Stimulated activated CD8-positive, alpha-beta memory T cell treated with anti-CD3 and anti-CD28 coated beads, Interleukin-12 subunit alpha, Interleukin-12 subunit beta, amount 100 ng/mL, for 24 hours (primary cell): Measurements from ENCODE around the gene EPB42.

Source experiments
- DNase-seq: peaks from one replicate; pipeline ENCODE4 v3.0.0-alpha.2; 2020; ENCODE audit errors: extremely low read depth

The EPB42 gene

DNA sequence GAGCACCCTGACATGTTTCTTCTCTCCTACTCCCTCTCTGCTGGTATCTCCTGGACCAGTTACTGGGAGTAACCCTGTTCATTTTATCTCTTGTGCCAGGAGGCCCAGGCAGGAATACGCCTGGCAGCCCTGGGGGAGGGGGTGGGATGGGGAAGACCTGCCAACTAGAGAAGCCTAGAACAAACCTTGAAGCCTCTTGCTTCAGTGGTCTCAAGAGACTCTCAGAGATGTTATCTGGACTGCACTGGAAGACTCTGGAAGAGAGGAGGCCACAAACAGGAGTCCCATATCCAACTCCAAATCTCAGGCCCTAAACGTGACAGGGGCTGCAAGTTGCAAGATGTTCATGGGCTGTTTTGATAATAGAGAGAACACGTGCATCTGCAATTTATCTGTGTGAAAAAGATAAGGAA lies at the start of gene EPB42:
Gene EPB42 (minus strand): TSS at position 28 of the 413 bp plus-strand sequence. CDS start 193 bp downstream, outside the sequence.
- DNase-seq, result no peak

DNA sequence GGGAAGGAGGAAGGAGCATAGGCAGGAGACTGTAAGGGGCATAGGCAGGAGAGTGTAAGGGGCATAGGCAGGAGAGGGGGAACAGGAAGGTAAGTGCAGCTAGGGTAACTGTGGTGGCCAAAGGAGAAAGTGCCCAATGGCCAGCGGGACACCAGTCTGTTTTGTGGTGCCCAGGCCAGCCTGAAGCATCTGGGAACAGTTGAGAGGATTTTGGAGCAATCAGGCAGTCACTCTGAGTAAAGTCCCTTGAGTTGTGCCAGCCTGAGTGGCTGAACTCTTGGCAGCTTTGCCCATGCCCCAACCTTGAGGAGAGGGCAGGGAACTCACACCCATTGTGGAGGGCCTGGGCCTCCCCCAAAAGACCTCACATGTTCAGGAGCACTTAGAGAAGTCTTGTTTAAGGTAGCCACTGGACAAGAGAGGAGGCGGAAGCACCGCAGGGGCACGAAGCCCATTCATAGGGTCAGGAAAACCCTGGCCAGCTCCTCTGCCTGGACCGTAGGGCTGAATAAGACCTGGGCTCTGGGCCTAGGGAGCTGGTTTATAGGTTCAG lies 49.4 kb upstream of the EPB42 start:
- DNase-seq, result no peak

DNA sequence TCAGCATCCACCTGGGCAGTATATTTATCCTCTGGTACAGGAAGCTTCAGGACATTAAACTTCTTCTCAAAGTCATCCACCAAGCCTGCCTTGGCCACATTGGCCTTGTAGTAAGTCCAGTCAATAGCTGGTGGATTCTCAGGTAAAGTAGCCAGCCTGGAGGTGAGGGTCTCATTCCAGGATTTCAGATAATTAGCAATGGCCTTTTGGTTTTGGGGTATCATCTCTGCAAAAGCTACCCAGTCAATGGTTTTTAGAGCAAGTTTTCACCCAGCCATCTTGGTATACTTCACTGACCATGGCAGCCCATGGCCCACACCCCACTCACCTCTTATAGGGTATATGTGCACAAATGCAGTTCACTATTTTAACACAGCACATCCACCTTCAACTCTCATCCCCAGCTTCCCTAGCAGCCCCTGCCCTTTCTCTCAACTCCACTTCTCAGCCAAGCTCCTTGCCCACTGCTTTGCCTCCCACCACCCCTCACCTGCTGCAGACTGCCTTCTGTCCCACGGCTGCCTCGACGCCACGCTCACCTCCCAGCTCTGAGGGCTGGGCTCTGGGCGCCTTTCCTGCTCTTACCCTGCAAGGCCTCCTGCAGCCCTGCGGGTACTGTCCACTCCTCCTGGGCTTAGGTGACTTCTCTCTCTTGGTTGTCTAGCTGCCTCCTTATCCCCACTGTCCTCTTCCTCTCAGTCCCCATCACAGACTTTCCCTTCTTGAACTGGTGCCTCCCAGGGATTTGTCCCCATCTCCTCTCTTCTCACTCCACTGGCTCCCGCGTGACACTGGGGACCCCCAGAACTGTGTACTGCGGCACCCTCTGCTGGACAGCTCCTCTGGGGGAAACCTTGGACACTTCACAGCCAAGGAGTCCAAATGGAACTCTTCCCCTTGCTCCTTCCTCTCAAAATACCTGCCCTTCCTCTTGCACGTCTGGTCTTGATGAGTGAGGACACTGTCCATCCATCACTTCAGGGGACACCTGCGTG lies 47.6 kb upstream of the EPB42 start:
- DNase-seq, result no peak

DNA sequence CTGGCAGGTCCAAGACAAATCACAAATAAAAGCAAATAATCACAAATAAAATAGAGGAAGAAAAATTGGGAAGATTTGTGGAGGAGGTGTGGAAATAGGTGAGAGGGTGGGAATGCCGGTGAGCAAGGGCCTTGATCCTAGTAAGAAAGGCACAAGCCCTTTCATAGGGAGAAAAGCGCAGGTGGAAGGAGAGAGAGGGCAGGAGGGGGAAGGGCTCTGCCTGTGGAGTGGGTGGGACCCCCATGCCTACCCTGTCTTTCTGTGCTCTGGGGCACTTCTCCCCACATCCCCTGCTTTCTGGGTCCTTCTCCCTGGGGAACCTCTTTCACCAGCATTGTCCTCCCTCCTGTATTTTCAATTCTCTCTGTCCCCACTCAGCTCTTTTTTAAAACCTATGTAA lies 46.6 kb upstream of the EPB42 start:
- no peak for DNase-seq

DNA sequence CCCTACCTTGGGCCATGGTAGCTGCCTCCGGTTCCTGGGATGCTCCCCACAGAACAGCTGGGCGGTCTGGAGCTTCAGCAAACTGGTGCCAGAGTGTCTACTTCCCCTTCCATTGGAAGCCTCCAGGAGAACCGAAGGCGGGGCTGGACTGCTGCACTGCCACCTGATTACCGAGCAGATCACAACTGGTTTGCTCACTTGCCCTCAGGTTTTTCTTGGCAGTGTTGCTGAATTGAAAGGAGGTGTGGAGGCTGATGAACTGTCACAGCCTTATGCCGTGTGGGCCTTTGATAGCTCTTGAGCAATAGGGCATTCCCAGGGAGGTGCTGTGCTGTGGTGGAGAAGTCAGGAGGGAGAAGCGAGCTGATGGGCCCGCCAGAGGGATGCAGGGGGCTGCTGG lies 46.0 kb upstream of the EPB42 start, which contains the start of gene TGM5:
Gene TGM5 (minus strand): TSS at position 95 of the 400 bp plus-strand sequence. CDS start 79 bp downstream, at position 16.
- no peak for DNase-seq

DNA sequence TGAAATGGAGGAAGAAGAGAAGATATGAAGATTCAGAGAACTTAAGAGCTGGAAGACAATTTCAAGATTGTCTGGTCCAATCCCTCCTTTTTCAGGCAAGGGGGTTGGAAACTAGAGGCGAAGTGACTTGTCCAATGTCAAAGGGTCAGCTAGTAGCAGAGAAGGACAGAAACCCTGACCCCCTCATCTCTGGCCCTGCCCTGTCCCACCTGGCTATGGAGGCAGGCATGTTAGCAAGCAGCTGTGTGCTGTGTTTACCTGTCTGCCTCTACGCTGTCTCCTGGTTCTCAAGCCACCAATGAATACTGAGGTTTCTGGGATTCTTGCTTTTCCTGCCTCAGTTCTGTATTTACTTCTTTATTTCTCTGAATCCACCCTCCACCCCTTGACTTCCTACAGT lies 45.6 kb upstream of the EPB42 start:
- no peak for DNase-seq

DNA sequence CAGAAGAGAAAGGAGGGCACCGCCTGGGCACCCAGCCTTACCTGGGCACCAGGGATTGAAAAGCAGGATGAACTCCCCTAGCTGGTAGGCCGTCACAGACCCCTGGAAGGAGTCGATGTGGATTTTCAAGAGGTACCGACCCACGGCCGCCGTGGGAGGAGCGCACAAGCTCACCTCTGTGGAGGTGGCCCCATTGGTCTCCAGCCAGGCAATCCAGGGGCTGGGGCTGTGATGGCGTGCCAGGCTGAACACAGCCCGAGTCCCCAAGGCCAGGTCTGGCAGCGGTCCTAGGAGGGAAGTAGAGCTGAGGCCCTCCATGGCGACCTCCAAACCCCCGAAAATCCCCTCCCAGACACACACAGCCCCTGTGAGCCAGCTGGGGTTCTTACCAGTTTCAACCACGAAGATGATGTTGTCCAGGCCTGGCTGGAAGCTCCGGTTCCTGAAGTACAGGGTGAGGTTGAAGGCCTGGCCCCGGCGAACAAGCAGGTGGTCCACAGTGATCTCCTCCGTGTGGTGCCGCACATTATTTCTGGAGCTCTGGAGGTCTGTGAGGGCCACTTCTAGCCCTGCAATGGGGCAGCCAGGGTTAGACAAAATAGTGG lies 39.3 kb upstream of the EPB42 start:
- no peak for DNase-seq

DNA sequence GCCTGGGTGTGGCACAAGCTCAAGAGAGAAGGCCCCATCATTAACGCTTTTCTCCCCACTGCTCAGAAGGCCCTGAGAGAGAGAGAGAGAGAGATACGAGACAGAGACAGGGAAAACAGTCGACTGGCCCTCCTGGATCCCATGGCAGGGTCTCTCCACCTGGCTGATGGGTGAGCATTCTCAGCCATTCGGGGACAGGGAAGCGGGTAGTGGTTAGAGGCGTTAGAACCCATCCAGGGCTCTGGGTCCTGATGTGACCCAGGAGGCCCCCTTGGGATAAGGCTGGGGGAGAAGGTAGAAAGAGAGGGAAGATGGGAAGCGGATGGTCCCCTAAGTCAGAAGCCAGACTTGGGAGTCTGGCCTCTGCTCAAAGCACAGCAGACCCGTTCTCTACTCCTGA lies 38.0 kb upstream of the EPB42 start:
- no peak for DNase-seq

DNA sequence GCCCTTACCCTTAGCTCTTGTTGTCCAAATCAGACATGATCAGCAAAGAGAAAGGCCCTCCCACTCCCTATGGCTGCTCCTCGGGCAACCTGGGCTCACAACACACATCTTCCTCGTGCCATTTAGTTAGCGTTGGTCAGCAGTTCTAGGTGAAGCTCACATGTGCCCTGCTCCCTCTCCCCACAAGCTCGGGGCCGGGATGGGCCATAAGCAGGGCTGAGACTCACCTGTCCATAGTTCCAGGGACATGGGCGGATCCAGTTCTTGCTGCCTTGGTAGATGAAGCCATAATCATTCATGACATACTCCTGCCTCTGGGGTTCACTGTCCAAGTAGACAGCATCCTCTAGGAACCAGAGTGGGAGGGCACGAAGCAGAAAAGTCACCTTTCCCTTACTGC lies 35.5 kb upstream of the EPB42 start:
- DNase-seq, result no peak

DNA sequence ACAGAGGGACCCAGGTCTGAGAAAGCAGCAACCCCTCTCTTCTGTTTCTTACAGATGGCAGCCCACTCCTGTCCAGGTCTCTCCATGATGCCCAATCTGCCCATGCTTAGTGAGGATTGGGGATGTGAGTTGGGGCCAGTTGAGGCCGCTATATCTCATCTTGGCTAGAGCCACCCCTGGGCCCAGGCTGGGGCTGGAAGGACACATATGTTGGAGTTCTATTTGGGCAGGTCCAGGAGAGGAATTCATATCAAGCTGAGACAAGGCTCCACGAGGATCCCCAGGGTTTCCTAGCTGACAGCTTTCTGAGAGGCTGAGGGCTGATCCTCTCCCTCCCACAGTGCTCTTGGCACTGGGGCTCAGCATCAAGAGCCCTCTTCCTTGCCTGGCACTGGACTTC lies 34.6 kb upstream of the EPB42 start:
- no peak for DNase-seq

DNA sequence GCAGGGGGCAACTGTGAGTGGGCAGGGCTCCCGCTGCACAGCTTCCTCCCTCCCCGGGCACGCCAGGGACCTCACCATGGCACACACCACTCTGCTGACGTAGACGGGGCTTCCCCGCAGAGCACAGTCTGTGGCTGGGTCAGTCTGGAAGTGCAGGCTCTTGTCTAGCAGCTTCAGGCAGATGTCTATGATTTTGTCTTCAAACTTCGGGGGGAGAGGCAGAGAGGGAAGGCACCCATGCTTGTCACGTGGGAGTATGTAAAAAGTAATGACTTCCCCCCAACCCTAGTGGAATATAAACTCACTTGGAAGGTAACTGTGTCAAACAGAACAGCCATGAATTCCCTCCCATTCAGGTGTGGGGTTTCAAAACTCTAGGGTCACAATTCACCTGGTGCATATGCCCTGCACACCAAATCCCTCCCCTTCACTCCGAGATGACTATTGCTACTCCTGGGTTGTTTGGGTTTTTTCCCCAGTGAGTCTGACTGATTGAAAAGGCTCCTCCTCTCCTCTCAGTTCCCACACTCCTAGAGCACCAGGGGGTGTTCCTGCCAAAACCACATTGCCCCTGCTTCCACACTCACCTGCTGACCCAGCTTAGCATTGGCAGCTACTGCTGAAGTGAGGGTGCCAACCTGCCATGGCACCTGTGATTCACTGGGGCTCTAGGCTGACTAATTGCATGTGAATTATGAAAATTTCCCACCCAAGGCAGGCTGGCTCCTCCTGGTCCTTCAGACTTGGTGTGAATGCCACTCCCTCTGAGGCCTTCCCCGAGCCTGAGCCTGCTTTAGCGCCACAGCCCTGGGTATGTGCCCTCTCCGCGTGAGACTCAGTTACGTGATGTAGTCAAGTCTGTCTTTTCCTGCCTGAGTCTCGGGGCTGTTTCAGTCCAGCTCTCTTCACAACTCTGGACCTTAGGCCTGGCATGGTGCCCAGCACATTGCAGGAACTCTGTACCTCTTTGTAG lies 32.9 kb upstream of the EPB42 start:
- DNase-seq, result no peak

DNA sequence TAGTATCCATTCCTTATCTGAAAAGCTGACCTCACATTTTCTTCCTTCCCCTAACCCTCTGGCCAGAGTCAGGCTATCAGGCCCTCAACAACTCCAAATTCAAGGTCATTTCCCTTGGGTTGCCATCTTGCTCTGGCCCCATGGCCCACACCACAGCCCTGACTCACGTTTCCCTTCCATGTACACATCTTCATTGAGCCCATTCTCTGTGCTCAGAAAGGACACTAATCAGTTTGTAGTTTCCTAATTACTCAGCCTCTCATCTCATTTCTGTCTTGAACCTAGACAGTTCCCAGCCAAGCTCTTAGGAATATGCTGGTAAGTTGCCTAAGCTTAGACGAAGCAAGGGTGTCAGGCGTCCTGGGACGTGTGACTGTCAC lies 31.0 kb upstream of the EPB42 start:
- no peak for DNase-seq

DNA sequence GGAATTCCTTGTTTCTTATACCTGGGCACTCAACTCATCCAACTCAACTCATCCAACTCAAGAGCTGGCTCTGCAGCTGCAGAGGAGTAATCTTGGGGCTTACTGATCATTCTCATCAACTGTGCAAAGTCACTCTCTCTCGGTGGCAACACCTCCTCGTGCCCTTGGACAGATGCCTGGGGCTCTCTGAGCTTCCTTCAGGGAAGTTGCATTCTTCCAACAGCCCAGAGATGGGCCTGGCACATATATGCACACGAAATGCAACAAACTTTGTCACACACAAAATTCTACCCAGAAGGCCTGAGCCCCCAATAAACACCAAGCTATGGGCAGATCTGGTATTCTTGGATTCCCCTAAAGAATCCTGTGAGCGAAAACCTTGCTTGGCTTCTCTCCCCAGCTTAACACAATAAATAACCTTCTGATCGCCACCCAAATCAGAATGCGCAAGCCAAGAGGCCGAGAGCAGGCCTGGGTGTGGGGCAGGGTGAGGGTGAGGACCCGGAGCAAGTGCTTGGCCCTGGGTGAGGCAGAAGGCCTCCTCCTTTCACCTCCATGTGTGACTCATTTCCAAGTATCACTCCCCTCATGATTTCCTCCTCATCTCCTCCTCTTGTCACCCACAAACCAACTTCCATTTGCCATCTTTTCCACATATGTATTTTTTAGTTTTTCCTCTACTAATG lies 30.5 kb upstream of the EPB42 start:
- no peak for DNase-seq

DNA sequence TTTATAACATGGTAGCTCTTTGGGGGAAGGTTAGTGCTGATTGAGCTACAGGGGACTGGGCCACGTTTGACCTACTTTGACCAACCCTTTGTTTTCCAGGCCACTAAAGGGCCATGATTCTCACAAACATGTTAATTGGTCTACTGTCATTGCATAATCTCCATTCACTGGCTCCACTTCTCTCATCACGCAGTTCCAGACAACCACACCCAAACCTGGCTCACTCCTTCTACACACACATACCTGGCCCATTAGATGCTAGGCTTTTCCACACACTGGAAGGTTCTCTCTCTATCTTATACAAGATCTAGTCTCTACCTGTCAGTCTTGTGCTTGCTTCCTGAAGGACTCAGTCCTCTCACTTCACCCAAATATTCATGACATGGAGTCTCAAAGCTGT lies 30.0 kb upstream of the EPB42 start:
- DNase-seq, result no peak

DNA sequence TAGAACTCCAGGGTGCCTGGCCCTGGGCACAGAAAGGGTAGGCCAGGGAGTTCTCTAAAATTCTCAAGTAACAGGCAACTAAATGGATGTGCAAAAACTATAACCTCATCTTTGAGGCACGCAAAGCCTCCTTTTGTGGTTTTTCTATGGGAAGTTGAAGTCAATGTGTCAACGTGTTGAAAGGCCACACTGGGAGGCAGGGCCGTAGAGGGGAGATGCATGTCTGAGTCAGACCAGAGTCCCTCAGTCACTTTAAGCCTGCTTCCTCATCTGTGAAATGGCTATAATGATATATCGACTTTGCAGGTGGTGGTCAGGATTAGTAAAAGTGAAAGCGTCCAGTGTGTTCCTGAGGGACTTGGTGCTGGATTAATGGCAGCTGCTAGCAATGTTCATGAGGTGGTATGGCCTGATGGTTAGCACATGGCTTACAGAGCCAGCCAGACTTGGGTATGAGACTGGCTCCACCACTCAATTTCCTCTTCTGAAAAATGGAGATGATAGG lies 28.9 kb upstream of the EPB42 start:
- DNase-seq, result no peak

DNA sequence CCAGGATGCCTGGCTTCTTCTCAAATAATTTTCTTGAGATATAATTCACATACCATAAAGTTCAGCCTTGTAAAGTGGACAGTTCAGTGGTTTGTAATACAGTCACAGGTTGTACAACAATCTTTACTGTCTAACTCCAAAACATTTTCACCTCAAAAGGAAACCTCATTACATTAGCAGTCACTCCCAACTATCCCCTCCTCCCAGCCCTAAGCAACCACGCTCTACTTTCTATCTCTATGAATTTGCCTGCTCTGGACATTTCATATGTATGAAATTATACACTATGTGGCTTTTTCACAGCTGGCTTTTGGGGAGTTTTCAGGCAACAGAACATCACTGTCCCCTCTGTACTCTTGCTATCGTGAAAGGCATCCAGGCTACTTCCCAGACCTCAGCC lies 28.4 kb upstream of the EPB42 start:
- no peak for DNase-seq

DNA sequence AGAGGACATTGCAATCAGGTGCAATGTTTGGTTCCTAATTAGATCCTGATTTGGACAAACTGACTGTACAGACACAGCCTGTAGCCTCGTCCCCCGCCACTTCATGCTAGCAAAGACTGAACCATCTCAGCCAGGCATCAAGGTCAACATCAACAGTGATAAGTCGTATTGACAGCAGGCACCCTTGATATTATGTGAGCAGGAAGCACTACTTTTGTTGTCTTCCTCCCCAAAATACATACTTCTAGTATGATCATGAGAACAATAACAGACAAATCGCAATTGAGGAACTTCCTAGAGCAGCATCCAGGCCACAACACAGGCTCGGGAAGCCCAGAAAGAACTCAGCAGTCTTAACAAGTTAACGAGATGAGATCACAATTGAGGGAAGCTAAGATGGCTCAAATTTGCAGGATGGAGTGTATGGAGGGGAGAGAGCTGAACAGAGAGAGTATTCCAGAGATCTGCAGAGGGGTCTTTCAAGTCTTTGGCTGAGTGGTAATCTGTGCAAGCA lies 25.5 kb upstream of the EPB42 start:
- no peak for DNase-seq

DNA sequence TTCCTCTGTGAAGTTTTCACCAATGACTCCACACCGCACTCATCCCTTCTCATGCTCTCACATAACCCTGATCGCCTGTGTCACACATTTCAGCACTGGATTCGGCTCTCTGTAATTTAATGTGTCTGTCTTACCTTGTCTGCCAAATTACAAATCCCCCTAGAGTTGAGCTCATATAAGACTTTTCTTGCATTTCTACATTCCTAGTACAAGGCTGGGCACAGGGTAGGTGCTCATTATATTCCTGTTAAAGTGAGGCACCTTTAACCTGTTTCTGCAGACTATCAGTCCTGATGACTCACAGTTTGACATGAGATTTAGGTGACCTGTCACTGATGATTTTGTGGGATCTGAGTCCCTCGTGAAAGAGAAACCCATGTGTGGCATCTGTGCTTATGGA lies 23.3 kb upstream of the EPB42 start:
- no peak for DNase-seq

DNA sequence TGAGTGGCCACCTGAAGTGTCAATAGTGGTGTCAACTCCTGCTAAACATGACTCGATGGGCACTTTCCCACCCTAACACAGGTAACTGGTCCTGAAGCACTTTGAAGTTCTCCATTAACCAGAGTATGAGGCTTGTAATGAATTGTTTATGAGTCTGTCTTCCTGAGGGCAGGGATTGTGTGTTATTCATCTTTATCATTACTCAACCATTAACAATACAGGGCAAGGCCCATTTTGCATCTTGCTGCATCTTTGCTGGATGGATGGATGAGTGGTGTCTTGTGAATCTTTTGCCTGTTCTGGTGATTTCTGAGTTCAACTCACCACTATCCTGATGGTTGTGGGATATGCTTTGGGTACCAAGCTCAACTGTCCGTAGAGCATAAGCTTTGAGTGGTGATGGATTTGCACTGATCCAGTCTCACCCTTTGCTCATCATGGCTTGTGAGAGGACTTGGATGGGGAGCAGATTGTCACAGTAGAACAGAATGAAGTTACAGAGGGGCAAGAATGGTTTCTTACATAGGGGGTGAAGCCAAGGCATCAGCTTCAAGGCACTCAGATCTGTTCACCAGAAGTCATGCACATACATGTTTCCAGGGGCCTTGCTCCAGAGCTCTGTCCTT lies 22.3 kb upstream of the EPB42 start:
- DNase-seq, result no peak

DNA sequence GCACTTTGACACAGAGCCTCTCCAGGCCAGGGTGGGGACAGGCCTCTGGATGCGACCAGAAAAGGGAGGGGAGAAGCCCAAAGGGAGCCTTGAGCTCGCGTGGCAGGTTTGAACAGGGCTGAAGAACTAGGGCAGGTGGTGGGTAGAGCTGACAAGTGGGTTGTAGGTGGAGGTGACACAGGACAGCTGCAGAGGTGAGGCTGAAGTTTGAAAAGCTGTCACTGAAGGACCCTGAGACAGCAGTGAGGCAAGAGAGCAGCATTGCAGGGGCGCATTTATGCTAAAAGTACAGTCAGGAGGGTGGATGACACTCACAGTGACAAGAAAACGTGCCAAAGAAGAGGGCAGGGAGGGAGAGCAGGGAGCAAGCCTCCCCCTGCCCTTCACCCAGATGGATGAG lies 21.8 kb upstream of the EPB42 start:
- no peak for DNase-seq
